Ishikawa (cell line): ENCODE measurements around the gene ADGRG3.

Experiments
- CEBPB ChIP-seq: IDR thresholded peaks from 2 replicates; pipeline ENCODE4 v1.6.1; 2012
- CREB1 ChIP-seq: IDR thresholded peaks from 2 replicates; pipeline ENCODE4 v1.6.1; 2012; ENCODE audit warnings: low read depth
- EGR1 ChIP-seq: IDR thresholded peaks from 2 replicates; pipeline ENCODE4 v1.6.1; 2012
- EP300 ChIP-seq: IDR thresholded peaks from 2 replicates; pipeline ENCODE4 v1.6.1; 2012; ENCODE audit warnings: borderline replicate concordance
- FOXM1 ChIP-seq: IDR thresholded peaks from 2 replicates; pipeline ENCODE4 v1.6.1; 2012; ENCODE audit warnings: low read depth, borderline replicate concordance
- NFIC ChIP-seq: IDR thresholded peaks from 2 replicates; pipeline ENCODE4 v1.6.1; 2012
- RAD21 ChIP-seq: IDR thresholded peaks from 2 replicates; pipeline ENCODE4 v1.6.1; 2012; ENCODE audit warnings: low read depth
- TAF1 ChIP-seq: IDR thresholded peaks from 2 replicates; pipeline ENCODE4 v1.6.1; 2012; ENCODE audit warnings: low read depth, mild to moderate bottlenecking
- TCF12 ChIP-seq: IDR thresholded peaks from 2 replicates; pipeline ENCODE4 v1.6.1; 2012; ENCODE audit warnings: low read depth
- TEAD4 ChIP-seq: IDR thresholded peaks from 2 replicates; pipeline ENCODE4 v1.6.1; 2012
- YY1 ChIP-seq: IDR thresholded peaks from 2 replicates; pipeline ENCODE4 v1.6.1; 2012; ENCODE audit warnings: low read depth
- ZBTB7A ChIP-seq: IDR thresholded peaks from 2 replicates; pipeline ENCODE4 v1.6.1; 2012; ENCODE audit warnings: low read depth
- TF ChIP-seq, protein P1 (sequence below): IDR thresholded peaks from 2 replicates; pipeline ENCODE4 v1.6.1; 2012
- TF ChIP-seq, protein P2 (sequence below): IDR thresholded peaks from 2 replicates; pipeline ENCODE4 v1.6.1; 2012; ENCODE audit warnings: low read depth, mild to moderate bottlenecking
- TF ChIP-seq, protein P3 (sequence below): IDR thresholded peaks from 2 replicates; pipeline ENCODE4 v1.6.1; 2012

ADGRG3 gene

DNA sequence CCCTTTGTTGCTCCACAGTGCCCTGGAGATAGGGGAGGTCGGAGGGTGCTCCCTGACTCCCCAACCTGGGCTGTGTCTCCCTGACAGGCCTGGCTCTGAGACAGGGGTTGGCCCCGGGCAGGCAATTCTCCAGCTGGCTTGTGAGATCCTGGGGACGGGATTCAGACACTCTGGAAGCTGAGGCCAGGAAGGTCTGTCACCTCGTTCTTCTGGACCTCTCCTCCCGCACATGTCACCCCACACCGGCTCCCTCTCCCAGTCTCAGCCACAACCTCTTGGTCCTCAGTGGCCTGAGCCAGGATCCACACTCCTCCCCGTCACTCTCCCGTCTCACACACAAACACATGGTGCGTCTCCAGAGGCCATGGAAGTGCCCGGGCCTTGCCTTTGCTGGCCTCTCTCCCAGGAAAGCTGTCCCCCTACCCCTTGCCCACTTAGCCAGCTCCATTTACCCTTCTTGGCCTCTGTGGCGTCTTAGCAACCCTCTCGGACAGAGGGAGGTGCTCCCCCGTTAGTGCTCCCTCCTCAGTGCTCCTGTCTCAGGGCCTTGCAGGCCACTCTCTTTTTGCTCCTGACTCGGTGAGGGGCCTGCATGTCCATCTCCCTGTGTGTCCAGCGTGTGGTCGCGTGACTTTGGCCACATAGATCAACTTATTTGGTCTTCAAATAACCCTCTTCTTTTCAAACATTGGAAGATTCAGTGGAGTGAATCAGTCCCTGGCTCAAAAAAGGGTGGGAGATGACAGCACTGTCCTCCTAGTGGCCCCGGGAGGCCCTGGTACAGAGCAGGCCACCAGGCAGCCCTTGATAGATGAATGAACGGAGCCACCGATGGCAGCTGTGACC, 747 bp downstream of the ADGRG3 start:
- TF ChIP-seq FOXM1 (no peak), NFIC (no peak), TCF12 (no peak), EP300 (no peak), YY1 (no peak), CEBPB (no peak), TAF1 (no peak), ZBTB7A (no peak), RAD21 (no peak), TEAD4 (no peak), CREB1 (no peak), EGR1 (no peak)
- TF ChIP-seq, protein P1, sequence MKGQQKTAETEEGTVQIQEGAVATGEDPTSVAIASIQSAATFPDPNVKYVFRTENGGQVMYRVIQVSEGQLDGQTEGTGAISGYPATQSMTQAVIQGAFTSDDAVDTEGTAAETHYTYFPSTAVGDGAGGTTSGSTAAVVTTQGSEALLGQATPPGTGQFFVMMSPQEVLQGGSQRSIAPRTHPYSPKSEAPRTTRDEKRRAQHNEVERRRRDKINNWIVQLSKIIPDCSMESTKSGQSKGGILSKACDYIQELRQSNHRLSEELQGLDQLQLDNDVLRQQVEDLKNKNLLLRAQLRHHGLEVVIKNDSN = no peak
- TF ChIP-seq, protein P2, sequence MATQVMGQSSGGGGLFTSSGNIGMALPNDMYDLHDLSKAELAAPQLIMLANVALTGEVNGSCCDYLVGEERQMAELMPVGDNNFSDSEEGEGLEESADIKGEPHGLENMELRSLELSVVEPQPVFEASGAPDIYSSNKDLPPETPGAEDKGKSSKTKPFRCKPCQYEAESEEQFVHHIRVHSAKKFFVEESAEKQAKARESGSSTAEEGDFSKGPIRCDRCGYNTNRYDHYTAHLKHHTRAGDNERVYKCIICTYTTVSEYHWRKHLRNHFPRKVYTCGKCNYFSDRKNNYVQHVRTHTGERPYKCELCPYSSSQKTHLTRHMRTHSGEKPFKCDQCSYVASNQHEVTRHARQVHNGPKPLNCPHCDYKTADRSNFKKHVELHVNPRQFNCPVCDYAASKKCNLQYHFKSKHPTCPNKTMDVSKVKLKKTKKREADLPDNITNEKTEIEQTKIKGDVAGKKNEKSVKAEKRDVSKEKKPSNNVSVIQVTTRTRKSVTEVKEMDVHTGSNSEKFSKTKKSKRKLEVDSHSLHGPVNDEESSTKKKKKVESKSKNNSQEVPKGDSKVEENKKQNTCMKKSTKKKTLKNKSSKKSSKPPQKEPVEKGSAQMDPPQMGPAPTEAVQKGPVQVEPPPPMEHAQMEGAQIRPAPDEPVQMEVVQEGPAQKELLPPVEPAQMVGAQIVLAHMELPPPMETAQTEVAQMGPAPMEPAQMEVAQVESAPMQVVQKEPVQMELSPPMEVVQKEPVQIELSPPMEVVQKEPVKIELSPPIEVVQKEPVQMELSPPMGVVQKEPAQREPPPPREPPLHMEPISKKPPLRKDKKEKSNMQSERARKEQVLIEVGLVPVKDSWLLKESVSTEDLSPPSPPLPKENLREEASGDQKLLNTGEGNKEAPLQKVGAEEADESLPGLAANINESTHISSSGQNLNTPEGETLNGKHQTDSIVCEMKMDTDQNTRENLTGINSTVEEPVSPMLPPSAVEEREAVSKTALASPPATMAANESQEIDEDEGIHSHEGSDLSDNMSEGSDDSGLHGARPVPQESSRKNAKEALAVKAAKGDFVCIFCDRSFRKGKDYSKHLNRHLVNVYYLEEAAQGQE = no peak
- TF ChIP-seq, protein P3, sequence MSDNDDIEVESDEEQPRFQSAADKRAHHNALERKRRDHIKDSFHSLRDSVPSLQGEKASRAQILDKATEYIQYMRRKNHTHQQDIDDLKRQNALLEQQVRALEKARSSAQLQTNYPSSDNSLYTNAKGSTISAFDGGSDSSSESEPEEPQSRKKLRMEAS = no peak

DNA sequence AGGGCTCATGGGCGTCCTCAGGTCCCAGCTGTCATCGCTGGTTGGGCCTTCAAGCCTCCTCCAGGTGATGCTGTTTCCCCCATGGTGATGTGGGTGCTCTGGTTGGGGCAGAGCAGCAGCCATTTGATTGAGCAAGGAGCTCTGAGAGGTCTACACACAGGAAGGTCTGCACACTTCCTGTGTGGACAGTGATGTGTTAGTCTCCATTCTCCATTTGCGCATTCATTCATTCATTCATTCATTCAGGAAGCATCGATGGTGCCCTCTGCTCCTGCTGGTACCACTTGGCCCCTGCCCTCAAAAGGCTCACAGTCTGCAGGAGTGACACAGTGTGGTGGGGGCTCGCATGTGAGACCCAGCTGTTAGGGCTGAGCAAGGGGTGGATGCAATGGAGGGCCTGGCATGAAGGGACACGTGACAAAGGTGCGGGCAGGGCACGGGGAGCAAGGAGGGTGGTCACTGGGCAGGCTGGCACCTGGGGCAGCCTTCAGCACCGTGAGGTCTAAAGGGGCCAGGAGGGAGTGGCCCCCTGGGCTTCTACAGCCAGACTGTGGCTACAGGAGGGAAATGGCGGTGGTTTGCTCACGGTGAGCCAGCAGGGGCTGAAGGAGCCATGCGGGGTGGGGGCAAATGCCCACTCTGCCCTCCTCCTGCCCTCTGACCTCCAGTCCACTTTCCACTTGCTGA, 1.5 kb downstream of the ADGRG3 start:
- no peak for TF ChIP-seq TCF12
- TF ChIP-seq, protein P2 = no peak
- TF ChIP-seq, protein P3 = no peak
- TF ChIP-seq CEBPB = no peak
- TF ChIP-seq CREB1 = no peak
- no peak for TF ChIP-seq YY1
- TF ChIP-seq TAF1 = no peak
- no peak for TF ChIP-seq EP300
- TF ChIP-seq, protein P1 = no peak
- no peak for TF ChIP-seq TEAD4
- no peak for TF ChIP-seq FOXM1
- TF ChIP-seq NFIC = no peak
- TF ChIP-seq EGR1 = no peak
- TF ChIP-seq RAD21 = no peak
- no peak for TF ChIP-seq ZBTB7A

DNA sequence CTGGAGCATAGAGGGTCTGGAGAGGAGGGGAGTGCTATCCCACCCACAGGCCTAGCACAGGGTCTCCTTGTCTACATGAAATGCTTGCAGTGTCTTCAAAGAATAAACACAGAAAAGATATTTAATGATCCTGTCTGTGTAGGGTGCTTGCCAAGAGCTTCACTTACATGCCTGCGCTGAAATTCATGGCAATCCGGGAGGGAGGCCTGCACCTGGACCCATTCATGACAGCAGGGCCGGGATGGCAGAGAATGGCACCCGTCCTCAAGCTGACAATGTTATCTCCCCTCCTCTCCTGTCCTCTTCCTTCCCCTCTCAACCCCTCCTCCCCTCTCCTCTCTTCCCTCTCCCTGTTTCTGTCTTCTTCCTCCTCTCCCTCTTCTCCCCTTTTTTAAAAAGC, 2.1 kb downstream of the ADGRG3 start:
- TF ChIP-seq, protein P1 = no peak
- TF ChIP-seq TAF1 (no peak), TEAD4 (no peak), FOXM1 (no peak), NFIC (no peak), EP300 (no peak), TCF12 (no peak), RAD21 (no peak), CREB1 (no peak), ZBTB7A (no peak), EGR1 (no peak), YY1 (no peak), CEBPB (no peak)
- TF ChIP-seq, protein P2 = no peak
- TF ChIP-seq, protein P3 = no peak
